D341Med (cell line): ENCODE results near the gene GDPD5.

Experiments
- DNase-seq: peaks from one replicate; pipeline ENCODE4 v3.0.0; 2012; ENCODE audit warnings: low spot score

Gene GDPD5

DNA sequence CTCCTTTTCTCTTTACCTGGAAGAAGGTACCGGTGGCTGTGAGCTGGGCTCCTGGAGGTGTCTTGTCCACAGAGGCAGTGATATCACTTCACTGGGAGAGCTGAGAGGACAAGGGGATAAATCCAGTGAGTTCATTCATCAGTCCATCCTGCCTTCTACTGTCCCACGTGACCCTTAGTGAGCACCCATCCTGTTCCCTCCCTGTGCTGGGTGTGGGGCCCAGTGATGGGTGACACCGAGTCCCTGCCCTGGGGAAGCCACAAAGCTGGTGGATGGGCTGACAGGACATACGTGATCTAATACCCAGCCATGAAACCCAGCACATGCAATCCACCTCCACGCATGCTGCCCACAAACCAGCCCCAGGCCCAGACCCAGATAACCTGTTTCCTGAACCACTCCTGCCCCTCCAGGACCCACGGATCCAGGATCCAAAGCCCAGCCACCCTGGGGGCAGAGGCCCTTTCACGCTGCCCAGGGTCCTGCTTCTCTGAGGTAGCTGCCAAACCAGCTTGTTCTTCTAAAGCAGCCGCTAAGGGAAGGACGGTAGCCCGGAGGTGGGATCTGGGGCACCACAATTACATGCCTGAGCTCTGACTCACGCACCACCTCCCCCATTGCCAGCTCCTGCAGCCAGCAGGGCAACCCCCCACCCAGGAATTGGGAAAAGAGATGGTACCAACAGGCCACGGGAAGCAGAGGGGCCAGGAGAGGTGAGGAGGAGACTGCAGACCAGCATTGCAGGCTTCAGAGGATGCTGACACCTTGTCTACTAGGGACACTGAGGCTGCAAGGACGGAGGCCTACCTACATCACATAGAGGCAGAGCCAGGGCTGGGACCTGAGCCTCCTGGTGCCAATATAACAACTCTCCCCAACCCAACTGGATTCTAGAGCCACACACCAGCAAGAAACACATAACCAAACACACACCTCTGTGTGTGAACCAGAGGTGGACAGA, 35.2 kb downstream of the GDPD5 start:
- DNase-seq = no peak

DNA sequence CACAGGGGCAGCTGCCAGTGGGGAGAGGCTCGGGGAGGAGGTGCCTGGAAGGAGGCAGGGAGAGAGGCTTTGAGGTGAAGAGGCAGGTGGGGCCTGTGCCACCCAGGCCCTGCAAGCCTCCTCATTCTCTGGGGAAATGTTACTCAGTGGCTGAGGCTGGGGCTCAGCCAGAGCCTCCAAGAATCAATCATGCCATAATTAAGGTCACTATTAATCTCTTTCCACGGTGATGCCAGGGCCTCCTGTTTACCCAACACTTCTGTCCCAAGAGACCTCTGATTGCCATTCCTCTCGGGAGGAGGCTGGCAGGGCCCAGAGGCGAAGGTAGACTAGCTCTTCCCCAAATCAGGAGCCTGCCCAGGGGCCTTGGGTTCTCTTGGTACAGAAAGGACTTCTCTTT, 38.4 kb downstream of the GDPD5 start:
- DNase-seq = peak; percentile 71

DNA sequence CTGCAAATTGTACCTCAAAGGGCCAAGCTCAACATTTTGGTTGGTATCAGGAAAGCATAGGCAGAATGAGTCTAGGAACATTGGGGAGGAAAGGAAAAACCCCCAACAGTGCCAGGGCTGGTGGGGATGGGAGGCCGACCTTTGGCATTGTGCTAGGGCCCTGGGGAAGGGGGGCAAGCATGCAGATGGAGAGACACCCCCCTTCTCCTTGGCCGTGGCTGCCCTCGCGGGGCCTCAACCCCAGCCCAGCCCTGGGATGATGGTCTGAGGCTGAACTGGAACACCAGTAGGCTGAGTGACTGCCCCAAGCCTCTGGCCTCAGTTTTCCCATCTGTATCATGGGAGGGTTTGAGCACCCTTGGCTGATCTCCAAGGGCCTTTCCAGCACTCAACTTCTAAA, 40.0 kb downstream of the GDPD5 start:
- DNase-seq = no peak

DNA sequence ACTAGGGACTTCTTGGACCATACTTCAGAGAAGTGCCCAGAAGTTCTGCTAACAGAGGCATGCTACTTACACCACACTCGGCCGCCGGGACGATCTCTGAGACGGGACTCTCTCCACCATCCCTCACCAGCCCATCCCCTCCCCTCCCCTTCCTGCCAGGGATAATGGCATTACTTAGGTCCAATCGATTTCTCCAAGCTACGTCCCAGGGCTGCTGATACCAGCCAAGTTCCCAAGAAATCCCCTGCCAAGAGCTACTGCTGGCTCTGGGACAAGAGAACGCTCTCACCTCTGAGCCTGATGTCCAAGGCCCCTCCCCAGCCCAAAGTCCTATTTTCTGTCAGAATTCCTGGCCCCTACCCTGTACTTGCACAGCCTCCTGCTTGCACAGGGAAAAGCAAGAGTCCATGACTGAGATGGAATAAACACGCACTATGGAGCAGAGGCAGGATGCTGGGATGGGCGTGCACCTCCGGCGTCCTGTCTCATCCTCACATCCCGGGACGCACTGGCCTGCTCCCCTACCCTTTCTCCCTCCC, 42.7 kb downstream of the GDPD5 start:
- no peak for DNase-seq

DNA sequence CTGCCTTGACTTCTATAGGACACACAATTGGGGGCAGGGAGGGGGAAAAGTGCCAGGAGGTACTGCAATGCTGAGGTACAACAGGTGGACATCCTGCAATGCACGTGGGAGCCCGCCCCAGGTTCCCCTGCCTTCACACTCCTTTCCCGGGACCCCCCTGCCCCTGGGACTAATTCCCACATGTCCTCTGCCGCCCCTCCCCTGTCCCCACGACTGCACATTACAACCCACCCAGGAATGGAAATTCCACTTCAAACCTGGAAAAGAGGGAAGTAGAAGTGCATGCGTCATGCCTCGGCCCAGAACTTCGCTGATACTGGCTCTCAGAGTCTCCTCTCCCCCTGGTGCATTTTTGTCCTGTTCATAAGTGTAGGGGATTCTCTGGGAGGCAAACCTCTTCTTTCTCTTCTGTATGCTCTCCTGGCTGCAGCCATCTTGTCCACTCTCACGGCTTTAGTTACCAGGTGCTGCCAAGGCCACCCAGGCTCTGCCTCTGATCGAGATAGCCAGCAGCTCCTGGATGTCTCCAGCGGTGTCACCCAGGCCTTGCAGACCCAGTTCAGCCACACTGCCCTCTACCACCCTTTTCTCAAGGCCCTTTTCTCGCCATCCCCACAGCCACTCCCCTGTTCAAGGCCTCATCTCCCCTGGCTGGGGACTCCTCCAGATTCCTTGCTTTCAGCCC, 43.7 kb downstream of the GDPD5 start:
- no peak for DNase-seq

DNA sequence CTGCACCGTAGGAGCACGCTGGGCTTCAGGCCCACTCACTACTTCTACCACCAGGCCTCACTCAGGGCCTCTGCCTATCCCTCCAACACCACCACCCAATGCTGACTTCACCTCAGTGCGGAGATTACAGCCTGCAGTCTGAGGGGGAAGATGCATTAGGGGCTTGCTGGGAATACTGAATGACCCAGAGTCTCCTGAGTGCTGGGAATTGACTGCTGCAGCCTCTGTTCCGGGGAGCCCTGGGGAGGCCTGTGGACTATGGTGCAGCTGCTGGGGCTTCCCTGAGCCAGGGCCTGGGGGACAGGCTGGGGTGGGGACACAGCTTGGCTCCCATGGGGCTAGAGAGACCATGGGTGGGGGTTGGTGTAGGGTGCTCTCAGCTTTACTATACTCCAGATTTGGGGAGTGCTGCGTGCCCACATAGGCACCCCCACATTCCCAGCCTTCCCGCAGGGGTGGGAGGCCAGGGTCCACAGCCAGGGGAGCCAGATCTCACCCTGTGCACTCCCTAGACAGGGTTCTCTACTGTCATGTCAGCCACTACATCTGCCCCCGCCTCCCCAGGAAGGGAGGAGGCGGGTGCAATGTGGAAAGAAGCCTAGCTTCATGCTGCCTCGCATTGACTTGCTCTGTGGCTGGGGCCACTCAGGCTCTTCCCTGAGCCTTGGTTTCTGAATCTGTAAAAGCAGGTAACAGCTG, 44.4 kb downstream of the GDPD5 start:
- DNase-seq = no peak

DNA sequence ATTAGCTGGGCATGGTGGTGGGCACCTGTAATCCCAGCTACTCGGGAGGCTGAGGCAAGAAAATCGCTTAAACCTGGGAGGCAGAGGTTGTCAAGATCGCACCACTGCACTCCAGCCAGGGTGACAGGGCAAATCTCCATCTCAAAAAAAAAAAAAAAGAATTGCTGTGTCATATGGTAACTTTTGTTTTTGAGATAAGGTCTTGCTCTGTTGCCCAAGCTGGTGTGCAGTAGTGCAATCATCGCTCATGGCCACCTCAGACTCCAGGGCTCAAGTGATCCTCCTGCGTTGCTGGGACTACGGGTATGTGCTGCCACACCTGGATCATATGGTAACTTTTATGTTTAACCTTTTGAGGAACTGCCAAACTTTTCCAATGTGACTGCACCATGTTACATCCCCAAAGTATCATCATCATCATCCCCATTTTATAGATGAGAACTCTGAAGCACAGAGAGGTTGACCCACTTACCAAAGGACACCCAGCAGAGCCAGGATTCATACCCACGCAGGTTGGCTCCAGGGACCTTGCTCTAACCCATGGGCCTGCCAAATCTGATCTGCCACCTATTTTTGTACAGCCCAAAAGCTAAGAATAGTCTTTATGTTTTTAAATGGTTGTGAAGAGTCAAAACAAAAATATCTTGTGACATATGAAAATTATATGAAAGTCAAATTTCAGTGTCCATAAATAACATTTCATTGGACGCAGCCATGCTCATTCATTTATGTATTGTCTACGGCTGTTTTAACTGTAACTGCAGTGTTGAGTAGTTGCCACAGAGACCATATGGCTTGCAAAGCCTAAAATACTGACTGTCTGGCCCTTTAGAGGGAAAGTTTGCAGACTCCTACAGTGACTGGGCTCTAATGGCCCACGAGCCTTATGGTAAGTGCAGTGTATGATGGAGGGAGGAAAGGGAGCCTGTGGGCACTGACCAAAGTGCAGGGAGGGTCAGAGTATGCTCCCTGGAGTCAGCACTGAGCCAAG, 45.3 kb downstream of the GDPD5 start:
- DNase-seq = no peak

DNA sequence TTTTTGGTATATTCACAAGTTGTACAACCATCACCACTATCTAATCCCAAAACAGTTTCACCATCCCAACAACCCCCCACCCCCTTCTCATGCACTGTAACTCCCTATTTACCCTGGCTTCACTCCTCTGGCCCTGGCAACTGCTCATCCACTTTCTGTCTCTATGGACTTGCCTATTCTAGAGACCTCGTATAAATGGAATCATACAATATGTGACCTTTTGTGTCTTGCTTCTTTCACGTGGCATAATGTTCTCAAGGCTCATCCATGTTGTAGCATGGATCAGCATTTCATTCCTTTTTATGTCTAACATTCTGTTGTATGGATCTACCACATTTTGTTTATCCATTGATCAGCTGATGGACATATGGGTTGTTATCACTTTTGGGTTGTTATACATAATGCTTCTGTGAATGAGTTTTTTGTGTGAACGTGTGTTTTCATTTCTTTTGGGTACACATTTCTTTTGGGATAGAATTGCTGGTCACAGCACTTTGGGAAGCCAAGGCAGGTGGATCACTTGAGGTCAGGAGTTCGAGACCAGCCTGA, 46.1 kb downstream of the GDPD5 start:
- no peak for DNase-seq

DNA sequence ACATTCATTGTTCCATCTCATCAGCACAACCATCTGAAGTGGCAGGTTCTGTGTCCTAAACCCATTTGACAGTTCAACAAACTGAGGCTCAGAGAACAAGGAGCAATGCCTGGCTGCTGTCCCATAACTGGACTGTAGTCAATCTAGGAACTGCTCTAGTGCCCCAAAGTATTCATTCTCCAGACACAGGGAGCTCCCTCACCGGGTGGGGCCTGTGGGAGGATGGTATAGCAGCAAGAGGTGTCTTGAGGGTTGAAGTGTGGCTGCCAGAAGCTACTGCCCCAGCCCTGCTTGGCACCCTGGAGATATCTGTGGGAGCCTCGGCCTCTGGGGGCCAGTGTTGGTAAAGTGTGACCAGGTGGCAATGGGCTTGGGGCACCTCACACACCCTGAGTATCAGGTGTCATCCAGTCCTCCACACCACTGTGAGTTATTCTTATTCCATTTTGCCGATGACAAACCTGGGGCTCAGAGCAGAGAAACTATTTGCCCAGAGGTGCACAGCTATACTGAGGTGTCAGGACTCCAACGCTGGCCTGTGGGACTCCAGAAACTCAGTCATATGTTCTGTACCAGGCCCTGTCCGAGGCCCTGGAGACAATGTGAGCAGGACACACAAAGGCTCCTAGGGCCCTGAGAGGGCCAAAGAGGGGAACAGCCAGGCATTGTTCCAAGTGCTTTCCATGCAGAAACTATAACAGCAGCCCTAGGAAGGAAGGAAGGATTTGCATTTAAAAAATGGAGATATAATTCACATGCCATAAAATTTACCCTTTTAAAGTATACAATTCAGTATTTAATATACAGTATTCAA, 46.8 kb downstream of the GDPD5 start:
- DNase-seq = no peak

DNA sequence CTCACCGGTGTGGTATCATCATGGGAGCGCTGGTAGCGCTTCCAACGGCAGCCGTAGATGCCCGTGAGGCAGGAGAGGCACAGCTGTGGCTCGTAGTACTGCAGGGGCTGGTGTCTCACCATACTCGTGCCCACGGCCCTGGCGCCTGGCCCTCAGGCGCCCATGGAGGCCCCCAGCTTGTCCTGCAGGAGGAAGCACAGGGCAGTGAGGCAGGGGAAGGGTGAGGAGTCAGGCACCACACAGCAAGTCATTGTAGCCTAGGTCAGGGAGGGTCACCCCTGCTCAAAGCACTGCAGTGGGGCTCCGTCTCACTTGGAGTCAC, 48.2 kb downstream of the GDPD5 start:
- no peak for DNase-seq

DNA sequence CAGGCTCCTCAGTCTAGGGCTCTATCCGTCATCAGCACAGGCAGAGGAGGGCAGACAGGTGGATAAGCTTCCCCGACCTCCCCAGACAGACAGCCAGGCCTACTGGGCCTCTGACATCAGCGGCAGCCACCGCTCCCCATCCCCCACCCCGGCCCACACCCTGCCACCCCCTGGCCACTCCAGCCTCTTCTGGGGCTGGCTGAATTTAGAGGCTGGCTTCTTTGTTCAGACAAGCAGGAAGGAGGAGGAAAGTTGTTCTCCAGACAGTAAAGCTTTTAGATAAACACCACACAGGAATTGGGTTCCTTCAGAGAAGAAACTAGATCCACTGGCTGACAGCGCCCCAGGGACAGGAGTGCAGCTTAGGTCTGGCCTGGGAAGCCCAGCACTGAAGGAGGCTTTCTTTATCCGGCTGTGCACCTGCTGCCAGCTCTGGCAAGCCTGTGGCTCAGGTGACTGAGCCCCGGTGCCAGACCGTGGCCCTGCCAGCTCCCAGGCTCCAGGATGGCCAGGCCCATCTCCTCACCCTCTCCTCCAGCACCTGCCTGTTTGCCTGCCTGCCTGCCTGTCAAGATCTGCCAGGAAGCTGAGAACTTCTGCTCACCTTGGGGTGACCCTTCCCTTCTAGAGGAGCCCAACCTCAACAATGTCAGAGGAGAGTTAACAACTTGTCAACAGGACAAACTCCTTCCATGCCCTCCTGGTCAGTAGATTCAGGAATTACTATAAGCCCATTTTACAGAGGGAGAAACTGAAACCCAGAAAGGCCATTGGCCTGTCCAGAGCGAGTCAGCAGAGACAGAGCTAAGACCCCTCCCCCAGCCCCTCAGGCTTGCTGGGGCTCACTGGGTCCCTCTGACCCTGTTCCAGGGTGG, 48.8 kb downstream of the GDPD5 start:
- DNase-seq = no peak

DNA sequence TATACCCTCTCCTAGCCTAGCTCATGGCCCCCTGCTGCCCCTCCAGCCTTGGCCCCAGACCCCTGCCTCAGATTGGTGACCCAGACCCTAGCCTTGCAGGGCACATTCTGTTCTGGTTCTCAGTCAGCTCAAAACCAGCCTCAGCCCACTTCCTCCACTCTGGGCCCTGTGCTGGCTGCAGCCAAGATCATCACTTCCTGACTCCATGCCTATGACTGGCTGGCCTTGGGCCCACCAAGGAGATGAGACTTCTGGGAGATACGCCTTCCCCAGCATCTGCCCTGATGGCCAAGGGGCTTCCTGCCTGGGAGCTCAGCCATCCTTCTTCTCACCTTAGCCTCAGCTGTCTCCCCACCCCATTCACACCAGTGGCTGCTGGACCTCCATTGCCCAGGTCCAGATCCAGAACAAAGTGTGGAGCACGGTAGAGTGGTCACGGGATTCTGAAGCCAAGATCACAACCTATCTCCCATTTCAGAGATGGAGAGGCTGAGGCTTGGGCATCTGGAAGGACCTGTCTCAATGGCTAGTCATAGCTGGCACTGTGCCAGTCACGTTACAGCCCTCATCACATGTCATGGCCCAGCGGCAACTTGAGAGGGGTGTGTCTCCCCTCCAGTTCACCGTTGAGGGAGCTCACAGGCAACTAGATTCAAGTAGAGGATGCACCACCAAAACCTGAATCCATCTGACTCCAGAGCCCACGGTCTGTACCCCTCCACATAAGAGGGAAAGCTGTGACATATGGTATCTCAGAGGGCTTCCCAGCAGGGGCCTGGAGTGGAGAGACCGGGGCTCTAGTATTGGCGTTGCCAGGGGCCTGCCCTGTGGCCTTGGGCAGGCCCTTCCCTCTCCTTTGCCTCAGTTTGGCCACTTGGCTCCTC, 49.7 kb downstream of the GDPD5 start:
- DNase-seq = no peak

DNA sequence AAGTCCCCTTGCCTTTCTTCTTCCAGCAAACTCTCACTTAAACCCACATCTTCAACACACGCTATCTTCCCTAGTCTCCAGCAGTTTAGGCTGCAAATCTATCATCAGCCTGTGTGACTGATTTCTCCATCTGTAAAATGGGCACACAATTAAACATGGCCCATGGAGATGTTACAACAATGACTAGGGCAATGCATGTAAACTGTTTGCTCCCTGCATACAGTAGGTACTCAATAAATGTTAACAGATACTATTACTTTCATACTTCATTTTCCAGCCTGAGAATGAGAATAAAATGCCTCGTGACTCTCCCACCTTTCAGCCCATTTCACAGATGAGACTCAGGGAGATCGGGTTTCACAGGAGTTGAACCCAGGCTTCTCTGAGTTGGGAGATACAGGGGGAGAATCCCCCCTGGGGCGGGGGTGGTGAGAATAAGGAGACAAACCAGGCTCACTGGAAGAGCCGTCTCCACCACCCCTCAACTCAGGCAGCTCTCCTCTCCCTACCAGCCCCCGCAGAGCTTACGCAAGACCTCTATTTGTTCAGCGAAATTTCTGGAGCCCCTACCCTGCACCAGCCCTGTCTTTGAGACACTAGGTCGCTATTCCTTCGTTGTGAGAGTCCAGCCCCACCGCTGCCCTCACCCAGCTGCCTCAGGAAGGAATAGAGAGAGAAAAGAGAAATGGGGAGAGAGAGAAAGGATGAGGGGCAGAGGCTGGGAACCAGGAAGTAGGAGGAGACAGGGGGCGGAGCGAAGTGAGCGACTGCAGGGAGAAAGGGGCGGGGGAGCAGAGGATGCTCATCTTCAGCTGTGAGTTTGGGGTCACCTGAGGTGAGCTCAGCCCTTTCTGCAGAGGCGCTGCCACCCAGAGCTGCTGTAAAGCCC, 50.6 kb downstream of the GDPD5 start:
- no peak for DNase-seq

DNA sequence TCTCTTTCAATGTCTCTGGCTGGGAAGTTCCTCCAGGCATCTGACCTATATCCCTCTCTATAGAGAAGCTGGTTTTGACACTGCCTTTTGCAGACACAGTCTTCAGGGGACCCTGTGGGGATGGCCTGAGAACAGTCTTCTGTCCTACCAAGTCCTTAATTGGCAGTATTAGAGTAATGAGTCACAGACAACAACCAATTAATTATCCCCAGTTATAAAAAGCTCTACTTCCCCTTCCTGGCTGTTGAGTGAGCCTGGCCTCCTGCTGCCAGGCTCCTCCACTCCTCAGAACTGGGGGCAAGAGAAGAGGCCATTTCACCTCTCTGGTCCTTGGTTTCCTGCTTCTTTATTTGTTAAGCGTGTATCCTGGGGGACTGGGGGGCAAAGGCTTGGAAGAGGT, 51.5 kb downstream of the GDPD5 start:
- DNase-seq = no peak

DNA sequence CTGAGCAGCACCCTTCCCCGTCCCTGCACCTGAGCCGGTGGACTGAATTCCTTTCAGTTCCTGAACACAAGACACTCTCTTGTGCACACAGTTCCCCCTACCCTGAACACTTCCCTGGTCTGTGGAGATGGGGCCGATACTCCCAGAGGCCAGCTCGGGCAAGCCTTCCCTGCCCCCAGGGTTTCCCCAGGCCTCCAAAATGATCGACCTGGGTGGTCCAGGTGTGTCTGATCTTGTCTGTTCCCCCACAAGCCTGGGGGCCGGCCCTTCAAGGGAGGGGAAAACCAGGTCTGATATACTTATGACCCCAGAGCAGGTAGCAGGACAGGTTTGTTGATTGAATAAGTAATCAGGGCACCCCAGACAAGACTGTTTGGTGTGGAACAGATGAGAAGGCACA, 52.1 kb downstream of the GDPD5 start:
- no peak for DNase-seq

DNA sequence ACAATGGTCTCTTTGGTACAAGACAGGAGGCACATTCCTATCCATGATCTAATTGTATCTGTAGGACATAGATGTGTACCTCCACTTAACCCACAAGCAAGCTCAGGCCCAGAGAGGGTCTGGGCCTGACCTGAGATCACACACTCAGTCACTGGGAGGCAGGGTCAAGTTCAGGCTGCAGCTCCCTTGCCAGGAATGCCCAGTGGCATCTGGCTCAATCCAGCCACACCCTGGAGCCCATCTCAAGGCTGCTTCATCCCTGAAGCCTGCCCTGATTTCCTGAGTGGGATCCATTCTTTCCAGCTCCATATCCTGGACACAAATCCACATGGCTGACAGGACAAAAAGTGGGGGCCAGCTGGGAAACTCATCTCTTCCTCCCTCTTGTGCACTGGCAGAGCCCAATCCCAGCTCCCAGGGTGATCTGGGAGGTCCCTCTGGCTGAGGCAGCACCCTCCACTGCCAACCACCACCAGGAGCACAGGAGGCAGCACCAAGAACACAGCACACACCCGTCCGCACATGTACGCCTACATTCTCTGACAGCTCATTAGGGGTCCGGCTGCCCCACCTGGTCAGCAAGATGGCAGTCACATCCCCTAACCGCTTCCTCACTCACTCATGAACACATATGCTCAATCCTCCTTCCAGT, 53.5 kb downstream of the GDPD5 start:
- DNase-seq = no peak
